Keratinocyte (primary cell): Measurements from ENCODE around the gene SELPLG. TPM values are rescaled to one million over a fixed set of nuclear protein-coding genes. Genes with fewer than 3 reads are reported as not detected.

Experiments
- DNase-seq: peaks from one replicate; pipeline ENCODE4 v3.0.0-alpha.2; 2011; ENCODE audit warnings: low read depth, missing footprints, low spot score
- FAIRE-seq: peaks from 2 replicates; lab custom pipeline; 2011; peaks lifted over from hg19 to GRCh38; lab: Jason Lieb, UNC
- H2AFZ ChIP-seq: 2 replicates; pipeline ENCODE4 v1.6.0; 2012; ENCODE audit warnings: low read length, control low read depth, inconsistent platforms; ENCODE audit not compliant: control insufficient read depth
- H3K27ac ChIP-seq: 2 replicates; pipeline ENCODE4 v1.5.1; 2011; ENCODE audit warnings: low read length; ENCODE audit not compliant: control insufficient read depth, insufficient read depth
- H3K27me3 ChIP-seq: 3 replicates; pipeline ENCODE4 v1.6.0; 2011; ENCODE audit warnings: low read length; ENCODE audit not compliant: control insufficient read depth, insufficient read depth; ENCODE audit errors: extremely low read depth
- H3K36me3 ChIP-seq, 2 experiments: 2 replicates in 1 of 2; 3 replicates in 1 of 2; pipeline ENCODE4 v1.5.1; 2011; ENCODE audit warnings: low read length in 2 of 2, mild to moderate bottlenecking in 1 of 2; ENCODE audit not compliant: control insufficient read depth in 2 of 2, insufficient read depth in 2 of 2; ENCODE audit errors: extremely low read depth in 1 of 2
- H3K4me1 ChIP-seq: 3 replicates; pipeline ENCODE4 v1.5.1; 2011; ENCODE audit warnings: low read length; ENCODE audit not compliant: control insufficient read depth, insufficient read depth; ENCODE audit errors: extremely low read depth
- H3K4me2 ChIP-seq: 3 replicates; pipeline ENCODE4 v1.6.0; 2011; ENCODE audit warnings: low read depth, low read length; ENCODE audit not compliant: control insufficient read depth, insufficient read depth; ENCODE audit errors: extremely low read depth
- H3K4me3 ChIP-seq, 3 experiments: fragments of 200-600 bp in 1 of 3; sonication (generic) in 1 of 3; 2 replicates in 2 of 3; 3 replicates in 1 of 3; pipeline ENCODE4 v1.5.1; 2011 to 2016; ENCODE audit warnings: low read length in 3 of 3, mild to moderate bottlenecking in 3 of 3, control low read depth in 2 of 3, inconsistent platforms in 1 of 3, low read depth in 1 of 3, mixed read lengths in 1 of 3, mixed run types in 1 of 3, moderate library complexity in 1 of 3; ENCODE audit not compliant: control insufficient read depth in 2 of 3, insufficient read depth in 2 of 3; ENCODE audit errors: extremely low read depth in 1 of 3
- H3K79me2 ChIP-seq: 2 replicates; pipeline ENCODE4 v1.6.0; 2012; ENCODE audit warnings: low read length; ENCODE audit not compliant: control insufficient read depth, insufficient read depth
- H3K9ac ChIP-seq: 3 replicates; pipeline ENCODE4 v1.6.0; 2011; ENCODE audit warnings: low read length; ENCODE audit not compliant: control insufficient read depth, insufficient read depth; ENCODE audit errors: extremely low read depth
- H3K9me1 ChIP-seq: 3 replicates; pipeline ENCODE4 v1.6.0; 2011; ENCODE audit warnings: low read length; ENCODE audit not compliant: control insufficient read depth, insufficient read depth; ENCODE audit errors: extremely low read depth
- H3K9me3 ChIP-seq: 2 replicates; pipeline ENCODE4 v1.5.1; 2012; ENCODE audit warnings: low read depth, low read length; ENCODE audit not compliant: control insufficient read depth
- H4K20me1 ChIP-seq: 3 replicates; pipeline ENCODE4 v1.6.0; 2011; ENCODE audit warnings: low read length; ENCODE audit not compliant: control insufficient read depth, insufficient read depth; ENCODE audit errors: extremely low read depth
- CTCF ChIP-seq, 3 experiments: IDR thresholded peaks in 1 of 3; conservative IDR thresholded peaks in 1 of 3; optimal IDR thresholded peaks in 1 of 3; 2 replicates in 2 of 3; 3 replicates in 1 of 3; pipeline versions ENCODE3 to v1.5.1; 2011; ENCODE audit warnings: low read length in 3 of 3, mild to moderate bottlenecking in 3 of 3, moderate library complexity in 2 of 3, control low read depth in 1 of 3, inconsistent platforms in 1 of 3; ENCODE audit not compliant: insufficient read depth in 2 of 3; ENCODE audit errors: extremely low read depth in 1 of 3
- EZH2 ChIP-seq: IDR thresholded peaks from one replicate; pipeline ENCODE4 v1.6.1; 2012; ENCODE audit warnings: inconsistent platforms, mild to moderate bottlenecking, low read length, moderate library complexity
- dilution Hi-C: fragments of 300-500 bp; cut with MboI; formaldehyde crosslinking; loops from one replicate; pipeline ENCODE4 v1.7.0; 2020; ENCODE audit warnings: low sequenced_read_pairs; ENCODE audit not compliant: extremely low pct_ligation_motif_present
- polyA plus RNA-seq, 5 experiments: library from polyadenylated mRNA; depleted of rRNA in 3 of 5; stranded (reverse) in 3 of 5; stranded (forward) in 1 of 5; unstranded in 1 of 5; fragments of >200 nt; gene quantifications; 1 replicate in 1 of 5; 2 replicates in 3 of 5; 3 replicates in 1 of 5; pipeline versions ENCODE4 v1.2.1 to v1.2.3, GENCODE V29; 2011 to 2012; ENCODE audit warnings: missing spikeins in 2 of 5, low read depth in 1 of 5, low replicate concordance in 1 of 5

Gene SELPLG
- polyA plus RNA-seq, 1 donor (not counting 4 experiments of a cell fraction or from before 2014, with no cell fraction given), result 0.80 TPM

GRCh38 chr12:108582509-108582908 is 51.2 kb downstream of the SELPLG start:
- H3K4me2 ChIP-seq, result no peak overlapping the region
- H3K9me1 ChIP-seq, result no peaks in the 10 kb centered on the region
- H3K9ac ChIP-seq, result no peak overlapping the region
- dilution Hi-C loops, result no loop called here
- no peak for FAIRE-seq
- no peak overlapping the region for H2AFZ ChIP-seq
- no peak for DNase-seq
- no peaks in the 10 kb centered on the region for H3K79me2 ChIP-seq
- no peaks in the 10 kb centered on the region for H4K20me1 ChIP-seq
- no peaks in the 10 kb centered on the region for H3K36me3 ChIP-seq
- H3K4me3 ChIP-seq, result no peak overlapping the region
- no peaks in the 10 kb centered on the region for H3K4me1 ChIP-seq
- TF ChIP-seq EZH2, result no peak
- TF ChIP-seq CTCF (optimal IDR thresholded peaks at IDR 0.05 in 1 of 3, IDR thresholded peaks at IDR 0.05 in 1 of 3, conservative IDR thresholded peaks at IDR 0.05 in 1 of 3; ENCODE audit: extremely low read depth in 1 of 3, insufficient read depth in 2 of 3, low read length in 3 of 3), result no peak
- H3K27me3 ChIP-seq, result peaks cover 5% of the 10 kb centered on the region
- no peaks in the 10 kb centered on the region for H3K9me3 ChIP-seq
- H3K27ac ChIP-seq, result no peak overlapping the region

- Histone ChIP-seq H2AFZ (no peak overlapping the region), H3K36me3 (no peaks in the 10 kb centered on the region), H3K4me1 (no peaks in the 10 kb centered on the region), H3K79me2 (no peaks in the 10 kb centered on the region), H3K9me1 (no peaks in the 10 kb centered on the region), H3K27ac (no peak overlapping the region), H3K4me2 (no peak overlapping the region), H3K9me3 (no peaks in the 10 kb centered on the region), H3K4me3 (no peak overlapping the region), H3K27me3 (peaks cover 5% of the 10 kb centered on the region), H3K9ac (no peak overlapping the region), H4K20me1 (no peaks in the 10 kb centered on the region)
- no peak for FAIRE-seq
- DNase-seq, result no peak
- dilution Hi-C loops, result no loop called here
- TF ChIP-seq EZH2 (no peak), CTCF (optimal IDR thresholded peaks at IDR 0.05 in 1 of 3, IDR thresholded peaks at IDR 0.05 in 1 of 3, conservative IDR thresholded peaks at IDR 0.05 in 1 of 3; ENCODE audit: extremely low read depth in 1 of 3, insufficient read depth in 2 of 3, low read length in 3 of 3) (no peak)
Observed at GRCh38 chr12:108581311-108582227, 52.1 kb downstream of the SELPLG start.
